H9 (cell line): ENCODE data around the gene PPARD. TPM values are rescaled to one million over a fixed set of nuclear protein-coding genes. Genes with fewer than 3 reads are reported as not detected.

ENCODE experiments used
- DNase-seq: peaks from one replicate; pipeline ENCODE4 v3.0.0-alpha.2; 2017
- H2AFZ ChIP-seq: one replicate; pipeline ENCODE4 v1.6.1; 2013; ENCODE audit warnings: mild to moderate bottlenecking, low read length, control low read depth, moderate library complexity
- H2AK5ac ChIP-seq: 2 replicates; pipeline ENCODE4 v1.6.1; 2013; ENCODE audit warnings: low read length, control low read depth, mixed read lengths; ENCODE audit not compliant: insufficient read length
- H2BK120ac ChIP-seq: one replicate; pipeline ENCODE4 v1.6.1; 2013; ENCODE audit warnings: low read depth, mild to moderate bottlenecking, low read length, control low read depth, inconsistent platforms; ENCODE audit not compliant: poor library complexity, severe bottlenecking
- H2BK12ac ChIP-seq: 2 replicates; pipeline ENCODE4 v1.6.1; 2013; ENCODE audit warnings: low read length, control low read depth, mixed read lengths, low read depth; ENCODE audit not compliant: insufficient read length
- H2BK15ac ChIP-seq: 2 replicates; pipeline ENCODE4 v1.6.1; 2013; ENCODE audit warnings: low read depth, low read length, control low read depth
- H2BK20ac ChIP-seq: one replicate; pipeline ENCODE4 v1.6.1; 2013; ENCODE audit warnings: low read depth, mild to moderate bottlenecking, low read length, control low read depth, inconsistent platforms; ENCODE audit not compliant: poor library complexity, severe bottlenecking
- H2BK5ac ChIP-seq: 2 replicates; pipeline ENCODE4 v1.6.1; 2013; ENCODE audit warnings: low read length, control low read depth, mixed read lengths; ENCODE audit not compliant: insufficient read length
- H3K14ac ChIP-seq: 2 replicates; pipeline ENCODE4 v1.6.1; 2013; ENCODE audit warnings: low read length, control low read depth; ENCODE audit not compliant: insufficient read depth
- H3K18ac ChIP-seq: 2 replicates; pipeline ENCODE4 v1.6.1; 2013; ENCODE audit warnings: low read depth, mild to moderate bottlenecking, mixed read lengths, low read length, control low read depth; ENCODE audit not compliant: insufficient read length
- H3K23ac ChIP-seq: 2 replicates; pipeline ENCODE4 v1.6.1; 2013; ENCODE audit warnings: low read length, control low read depth, mixed read lengths, low read depth; ENCODE audit not compliant: insufficient read length
- H3K23me2 ChIP-seq: 2 replicates; pipeline ENCODE4 v1.6.1; 2013; ENCODE audit warnings: low read depth, mild to moderate bottlenecking, mixed read lengths, low read length, control low read depth; ENCODE audit not compliant: insufficient read length, poor library complexity, severe bottlenecking
- H3K27ac ChIP-seq: 2 replicates; pipeline ENCODE4 v1.5.1; 2013; ENCODE audit warnings: low read length, control low read depth, mixed read lengths, low read depth; ENCODE audit not compliant: insufficient read length
- H3K27me3 ChIP-seq: 2 replicates; pipeline ENCODE4 v1.6.1; 2013; ENCODE audit warnings: low read length, control low read depth, inconsistent platforms; ENCODE audit not compliant: insufficient read depth
- H3K4ac ChIP-seq: 2 replicates; pipeline ENCODE4 v1.6.1; 2013; ENCODE audit warnings: low read depth, mild to moderate bottlenecking, control low read depth, inconsistent platforms, low read length, moderate library complexity
- H3K4me1 ChIP-seq: 2 replicates; pipeline ENCODE4 v1.6.1; 2013; ENCODE audit warnings: low read length, control low read depth, inconsistent platforms; ENCODE audit not compliant: insufficient read depth
- H3K4me2 ChIP-seq: 2 replicates; pipeline ENCODE4 v1.6.1; 2013; ENCODE audit warnings: low read length, control low read depth, mixed read lengths; ENCODE audit not compliant: insufficient read length, insufficient read depth
- H3K56ac ChIP-seq: 2 replicates; pipeline ENCODE4 v1.6.1; 2013; ENCODE audit warnings: low read depth, mild to moderate bottlenecking, mixed read lengths, low read length, control low read depth; ENCODE audit not compliant: insufficient read length
- H3K79me1 ChIP-seq: 2 replicates; pipeline ENCODE4 v1.6.1; 2013; ENCODE audit warnings: low read depth, mild to moderate bottlenecking, moderate library complexity, low read length, control low read depth, inconsistent platforms; ENCODE audit not compliant: insufficient read depth, poor library complexity, severe bottlenecking
- H3K79me2 ChIP-seq: 2 replicates; pipeline ENCODE4 v1.6.1; 2013; ENCODE audit warnings: low read length, control low read depth, inconsistent platforms; ENCODE audit not compliant: insufficient read depth
- H3K9ac ChIP-seq: 2 replicates; pipeline ENCODE4 v1.6.1; 2013; ENCODE audit warnings: low read length, control low read depth, mixed read lengths; ENCODE audit not compliant: insufficient read length; ENCODE audit errors: extremely low read depth
- H3K9me3 ChIP-seq: one replicate; pipeline ENCODE4 v1.6.1; 2013; ENCODE audit warnings: low read depth, low read length, inconsistent platforms; ENCODE audit not compliant: control insufficient read depth
- H3T11ph ChIP-seq: one replicate; pipeline ENCODE4 v1.6.1; 2013; ENCODE audit warnings: mild to moderate bottlenecking, low read length, control low read depth, inconsistent platforms
- H4K20me1 ChIP-seq: one replicate; pipeline ENCODE4 v1.6.1; 2013; ENCODE audit not compliant: control insufficient read depth, insufficient read length, insufficient read depth
- H4K5ac ChIP-seq: 2 replicates; pipeline ENCODE4 v1.6.1; 2013; ENCODE audit warnings: low read depth, mild to moderate bottlenecking, mixed read lengths, low read length, control low read depth; ENCODE audit not compliant: insufficient read length
- H4K8ac ChIP-seq: replicated peaks from 2 replicates; pipeline ENCODE4 v1.6.1; 2013; ENCODE audit warnings: low read length, control low read depth, mixed read lengths, low read depth; ENCODE audit not compliant: insufficient read length
- H4K91ac ChIP-seq: 2 replicates; pipeline ENCODE4 v1.6.1; 2013; ENCODE audit warnings: low read depth, mild to moderate bottlenecking, moderate library complexity, mixed read lengths, low read length, control low read depth; ENCODE audit not compliant: insufficient read length
- H3K27ac Mint-ChIP-seq, 3 experiments: 2 replicates in 2 of 3; 3 replicates in 1 of 3; pipeline ENCODE4 v1.8.0; 2020 to 2021; ENCODE audit warnings: mixed read lengths in 3 of 3, mild to moderate bottlenecking in 1 of 3, moderate library complexity in 1 of 3
- H3K27me3 Mint-ChIP-seq: 2 replicates; pipeline ENCODE4 v1.8.0; 2021; ENCODE audit warnings: low read depth, mild to moderate bottlenecking, moderate library complexity, mixed read lengths
- H3K36me3 Mint-ChIP-seq, 3 experiments: 2 replicates in 2 of 3; 3 replicates in 1 of 3; pipeline ENCODE4 v1.8.0; 2020 to 2021; ENCODE audit warnings: low read depth in 3 of 3, mixed read lengths in 3 of 3; ENCODE audit not compliant: insufficient read depth in 1 of 3
- H3K4me1 Mint-ChIP-seq, 2 experiments: 2 replicates each; pipeline ENCODE4 v1.8.0; 2020; ENCODE audit warnings: mixed read lengths in 2 of 2
- H3K4me3 Mint-ChIP-seq, 2 experiments: 2 replicates in 1 of 2; 3 replicates in 1 of 2; pipeline ENCODE4 v1.8.0; 2020 to 2021; ENCODE audit warnings: mild to moderate bottlenecking in 2 of 2, mixed read lengths in 2 of 2, moderate library complexity in 1 of 2
- H3K9me3 Mint-ChIP-seq, 2 experiments: 2 replicates in 1 of 2; 3 replicates in 1 of 2; pipeline ENCODE4 v1.8.0; 2020; ENCODE audit warnings: mild to moderate bottlenecking in 2 of 2, mixed read lengths in 2 of 2, moderate library complexity in 1 of 2
- WGBS: extraction: QIAGEN DNeasy Blood & Tissue Kit; methylation state at CpG from one replicate; pipeline ENCODE4 v1.1.7; 2013; ENCODE audit warnings: missing lambda C conversion rate, low lambda C conversion rate, mixed read lengths; ENCODE audit not compliant: insufficient read length; ENCODE audit errors: extremely low coverage; 5-methylcytosine and 5-hydroxymethylcytosine counted together
- total RNA-seq: library from RNA; stranded (reverse); gene quantifications from 2 replicates; pipeline ENCODE4 v1.2.1, GENCODE V29; 2021
- TF ChIP-seq, protein P1 (sequence below): fragments of 200-600 bp; sonication (generic); conservative IDR thresholded peaks from 3 replicates; pipeline ENCODE4 v1.8.0; 2021; ENCODE audit warnings: antibody characterized with exemption, mild to moderate bottlenecking

PPARD gene
- total RNA-seq, 1 experiment from 2014 or later, result 11.7 TPM

DNA sequence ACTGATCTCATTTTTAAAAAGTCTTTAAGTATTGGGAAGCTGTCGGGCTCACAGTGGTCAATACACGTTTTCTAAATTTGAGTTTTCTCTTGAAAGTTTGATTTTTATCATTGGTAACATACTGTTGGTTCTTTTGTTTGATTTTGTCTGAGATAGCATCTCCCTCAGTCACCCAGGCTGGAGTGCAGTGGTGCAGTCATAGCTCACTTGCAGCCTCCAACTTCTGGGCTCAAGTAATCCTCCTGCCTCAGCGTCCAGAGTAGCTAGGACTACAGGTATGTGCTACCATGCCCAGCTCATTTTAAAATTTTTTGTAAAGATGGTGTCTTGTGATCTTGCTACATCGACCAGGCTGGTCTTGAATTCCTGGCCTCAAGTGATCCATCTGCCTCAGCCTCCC lies 9.1 kb downstream of the PPARD start:
- Histone ChIP-seq H3K9me3 (no peaks in the 10 kb centered on the region), H3K27ac (no peak overlapping the region), H2BK120ac (no peak overlapping the region), H2BK15ac (no peak overlapping the region), H3K4me2 (no peak overlapping the region), H4K91ac (no peak overlapping the region), H2BK20ac (no peak overlapping the region), H3T11ph (no peak overlapping the region), H3K4me1 (no peaks in the 10 kb centered on the region), H2AK5ac (no peak overlapping the region), H3K79me2 (no peaks in the 10 kb centered on the region), H2BK5ac (no peak overlapping the region), H3K14ac (no peak overlapping the region), H3K56ac (no peak overlapping the region), H4K5ac (no peak overlapping the region), H3K4ac (no peak overlapping the region), H3K79me1 (no peaks in the 10 kb centered on the region), H3K18ac (no peak overlapping the region), H3K23me2 (no peaks in the 10 kb centered on the region), H3K23ac (no peak overlapping the region), H4K20me1 (no peaks in the 10 kb centered on the region), H2AFZ (no peak overlapping the region), H2BK12ac (no peak overlapping the region), H3K27me3 (no peaks in the 10 kb centered on the region), H4K8ac (no peak overlapping the region), H3K9ac (no peak overlapping the region)
- Mint-ChIP-seq H3K4me1 (no peaks in the 10 kb centered on the region), H3K36me3 (peaks cover 30 to 72% (median 64%) of the 10 kb centered on the region in 3 experiments), H3K27ac (no peak overlapping the region), H3K9me3 (no peaks in the 10 kb centered on the region), H3K4me3 (no peak overlapping the region), H3K27me3 (no peaks in the 10 kb centered on the region)
- DNase-seq, result no peak
- TF ChIP-seq, protein P1, sequence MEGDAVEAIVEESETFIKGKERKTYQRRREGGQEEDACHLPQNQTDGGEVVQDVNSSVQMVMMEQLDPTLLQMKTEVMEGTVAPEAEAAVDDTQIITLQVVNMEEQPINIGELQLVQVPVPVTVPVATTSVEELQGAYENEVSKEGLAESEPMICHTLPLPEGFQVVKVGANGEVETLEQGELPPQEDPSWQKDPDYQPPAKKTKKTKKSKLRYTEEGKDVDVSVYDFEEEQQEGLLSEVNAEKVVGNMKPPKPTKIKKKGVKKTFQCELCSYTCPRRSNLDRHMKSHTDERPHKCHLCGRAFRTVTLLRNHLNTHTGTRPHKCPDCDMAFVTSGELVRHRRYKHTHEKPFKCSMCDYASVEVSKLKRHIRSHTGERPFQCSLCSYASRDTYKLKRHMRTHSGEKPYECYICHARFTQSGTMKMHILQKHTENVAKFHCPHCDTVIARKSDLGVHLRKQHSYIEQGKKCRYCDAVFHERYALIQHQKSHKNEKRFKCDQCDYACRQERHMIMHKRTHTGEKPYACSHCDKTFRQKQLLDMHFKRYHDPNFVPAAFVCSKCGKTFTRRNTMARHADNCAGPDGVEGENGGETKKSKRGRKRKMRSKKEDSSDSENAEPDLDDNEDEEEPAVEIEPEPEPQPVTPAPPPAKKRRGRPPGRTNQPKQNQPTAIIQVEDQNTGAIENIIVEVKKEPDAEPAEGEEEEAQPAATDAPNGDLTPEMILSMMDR, result no peak
- WGBS, result no CpG with 5 or more reads among the region's 4 CpGs
